Pons (tissue), 1 donor: ENCODE data around the gene FBXW5.

Source experiments
- DNase-seq: peaks from one replicate; pipeline ENCODE4 v3.0.0-alpha.2; 2016; ENCODE audit warnings: low spot score

FBXW5 gene, protein sequence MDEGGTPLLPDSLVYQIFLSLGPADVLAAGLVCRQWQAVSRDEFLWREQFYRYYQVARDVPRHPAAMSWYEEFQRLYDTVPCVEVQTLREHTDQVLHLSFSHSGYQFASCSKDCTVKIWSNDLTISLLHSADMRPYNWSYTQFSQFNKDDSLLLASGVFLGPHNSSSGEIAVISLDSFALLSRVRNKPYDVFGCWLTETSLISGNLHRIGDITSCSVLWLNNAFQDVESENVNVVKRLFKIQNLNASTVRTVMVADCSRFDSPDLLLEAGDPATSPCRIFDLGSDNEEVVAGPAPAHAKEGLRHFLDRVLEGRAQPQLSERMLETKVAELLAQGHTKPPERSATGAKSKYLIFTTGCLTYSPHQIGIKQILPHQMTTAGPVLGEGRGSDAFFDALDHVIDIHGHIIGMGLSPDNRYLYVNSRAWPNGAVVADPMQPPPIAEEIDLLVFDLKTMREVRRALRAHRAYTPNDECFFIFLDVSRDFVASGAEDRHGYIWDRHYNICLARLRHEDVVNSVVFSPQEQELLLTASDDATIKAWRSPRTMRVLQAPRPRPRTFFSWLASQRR

DNA sequence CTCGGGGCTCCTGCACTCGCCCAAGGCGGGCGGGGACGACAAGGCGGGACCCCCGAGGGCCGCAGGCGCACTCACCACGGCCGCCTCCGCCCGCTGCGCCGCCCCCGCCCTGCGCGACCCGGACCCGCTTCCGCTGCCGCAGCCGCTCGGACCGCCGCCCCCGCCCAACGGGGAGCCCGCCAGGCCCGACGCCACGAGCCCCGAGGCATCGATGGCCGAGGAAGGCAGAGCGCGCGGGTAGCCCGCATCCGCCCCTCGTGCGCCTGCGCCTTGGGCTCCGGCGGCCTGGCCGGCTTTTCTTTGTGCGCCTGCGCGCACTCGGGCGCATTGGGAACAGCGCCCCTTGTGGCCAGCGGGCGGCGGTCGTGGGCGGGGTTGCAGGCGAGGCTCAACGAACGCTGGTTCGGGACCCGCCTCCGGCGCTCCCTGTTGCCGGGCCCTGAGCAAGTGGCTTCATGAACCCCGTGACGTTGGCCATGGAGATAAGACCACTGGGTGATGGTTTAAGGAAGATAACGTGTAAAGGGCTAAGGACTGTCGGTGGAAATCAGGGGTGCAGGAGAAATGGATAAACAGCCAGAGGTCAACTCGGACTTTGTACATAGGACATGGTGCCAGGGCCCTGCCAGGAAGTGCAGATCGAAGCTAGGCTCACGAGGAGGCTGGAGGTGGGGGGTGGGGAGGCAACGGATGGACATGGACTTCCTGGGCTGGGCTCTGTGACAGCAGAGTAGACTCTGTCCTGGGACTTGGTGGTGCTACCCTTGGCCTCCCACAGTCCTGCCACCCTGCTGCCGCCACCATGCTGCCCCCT is at the start of gene FBXW5, which contains the start of gene C8G:
Gene FBXW5 (minus strand): TSS at position 220 of the 814 bp plus-strand sequence. CDS start 655 bp downstream, outside the sequence.
Gene C8G (plus strand): TSS at position 725 of the 814 bp plus-strand sequence. CDS start 78 bp downstream, at position 803.
- DNase-seq: peak; percentile 85

DNA sequence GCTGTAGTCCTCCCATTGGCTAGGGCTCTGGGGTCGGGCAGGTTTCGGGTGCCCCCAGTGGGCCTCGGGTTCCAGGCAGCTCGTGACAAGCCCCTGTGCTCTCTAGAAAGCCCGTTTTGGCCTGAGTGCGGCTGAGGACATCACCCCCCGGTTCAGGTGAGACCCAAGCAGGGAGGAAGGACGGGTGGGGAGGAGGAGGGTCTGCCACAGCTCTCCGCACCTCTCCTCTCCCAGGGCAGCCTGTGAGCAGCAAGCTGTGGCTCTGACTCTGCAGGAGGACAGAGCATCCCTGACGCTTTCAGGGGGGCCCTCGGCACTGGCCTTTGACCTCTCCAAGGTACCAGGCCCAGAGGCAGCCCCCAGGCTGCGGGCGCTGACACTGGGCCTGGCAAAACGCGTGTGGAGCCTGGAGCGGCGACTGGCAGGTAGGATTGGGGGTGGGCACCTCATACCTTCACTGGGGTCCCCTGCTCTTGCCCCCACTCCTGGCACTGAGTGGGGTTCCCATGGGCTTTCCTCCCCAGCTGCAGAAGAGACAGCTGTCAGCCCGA is 48.4 kb upstream of the FBXW5 start:
- DNase-seq: no peak

DNA sequence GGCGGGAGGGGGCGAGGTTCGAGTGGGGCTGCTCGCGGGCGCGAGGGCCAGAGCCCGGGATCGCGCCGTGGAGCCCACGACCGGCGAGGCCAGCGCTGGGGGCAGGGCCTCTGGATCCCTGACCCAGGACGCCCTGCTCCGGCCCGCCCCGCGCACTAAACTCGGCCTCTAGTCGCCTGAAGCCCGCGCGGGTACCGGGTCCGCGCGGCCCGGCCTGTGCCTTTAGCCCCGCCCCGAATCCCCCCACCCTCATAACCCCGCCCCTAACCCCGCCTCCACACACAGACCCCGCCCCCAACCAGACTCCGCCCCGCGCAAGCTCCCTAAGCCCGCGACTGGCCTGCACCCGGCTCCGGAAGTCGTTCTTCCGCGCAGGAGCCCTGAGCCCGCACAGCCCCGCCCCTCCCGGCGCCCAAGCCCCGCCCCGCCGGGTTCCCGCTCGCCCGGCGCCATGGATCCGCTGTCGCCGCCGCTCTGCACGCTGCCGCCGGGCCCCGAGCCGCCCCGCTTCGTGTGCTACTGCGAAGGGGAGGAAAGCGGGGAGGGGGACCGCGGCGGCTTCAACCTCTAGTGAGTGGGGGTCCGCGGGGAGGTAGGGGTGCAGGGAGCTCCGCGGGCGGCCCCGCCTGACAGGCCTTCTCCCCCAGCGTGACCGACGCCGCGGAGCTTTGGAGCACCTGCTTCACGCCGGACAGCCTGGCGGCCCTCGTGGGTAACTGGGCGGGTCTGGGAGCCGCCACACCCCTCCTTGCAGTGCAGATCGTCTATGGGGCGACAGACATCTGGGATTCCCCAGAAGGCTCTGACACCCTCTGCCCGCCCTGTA is 47.7 kb upstream of the FBXW5 start, which contains the start of gene PAXX:
Gene PAXX (plus strand): TSS at position 430 of the 826 bp plus-strand sequence. CDS start 22 bp downstream, at position 452.
- peak; percentile 77 for DNase-seq

GRCh38 chr9:136990242-136990911 is 45.8 kb upstream of the FBXW5 start:
- DNase-seq: no peak

DNA sequence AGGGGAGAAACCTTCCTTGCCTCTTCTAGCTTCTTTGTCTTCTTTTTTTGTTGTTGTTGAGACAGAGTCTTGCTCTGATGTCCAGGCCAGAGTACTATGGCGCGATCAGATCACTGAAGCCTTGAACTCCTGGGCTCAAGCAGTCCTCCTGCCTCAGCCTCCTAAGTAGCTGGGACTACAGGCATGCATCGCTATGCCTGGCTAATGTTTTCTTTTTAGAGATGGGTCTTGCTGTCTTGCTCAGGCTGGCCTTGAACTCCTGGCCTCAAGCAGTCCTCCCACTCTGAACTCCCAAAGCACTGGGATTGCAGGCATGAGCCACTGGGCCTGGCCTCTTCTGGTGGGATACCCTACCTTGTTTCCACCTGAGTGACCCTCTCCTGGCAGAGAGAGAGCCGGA is 44.3 kb upstream of the FBXW5 start:
- no peak for DNase-seq

GRCh38 chr9:136985853-136986252 is 41.3 kb upstream of the FBXW5 start:
- no peak for DNase-seq

- no peak for DNase-seq
These were observed 40.6 kb upstream of the FBXW5 start for GRCh38 chr9:136985027-136985602.

DNA sequence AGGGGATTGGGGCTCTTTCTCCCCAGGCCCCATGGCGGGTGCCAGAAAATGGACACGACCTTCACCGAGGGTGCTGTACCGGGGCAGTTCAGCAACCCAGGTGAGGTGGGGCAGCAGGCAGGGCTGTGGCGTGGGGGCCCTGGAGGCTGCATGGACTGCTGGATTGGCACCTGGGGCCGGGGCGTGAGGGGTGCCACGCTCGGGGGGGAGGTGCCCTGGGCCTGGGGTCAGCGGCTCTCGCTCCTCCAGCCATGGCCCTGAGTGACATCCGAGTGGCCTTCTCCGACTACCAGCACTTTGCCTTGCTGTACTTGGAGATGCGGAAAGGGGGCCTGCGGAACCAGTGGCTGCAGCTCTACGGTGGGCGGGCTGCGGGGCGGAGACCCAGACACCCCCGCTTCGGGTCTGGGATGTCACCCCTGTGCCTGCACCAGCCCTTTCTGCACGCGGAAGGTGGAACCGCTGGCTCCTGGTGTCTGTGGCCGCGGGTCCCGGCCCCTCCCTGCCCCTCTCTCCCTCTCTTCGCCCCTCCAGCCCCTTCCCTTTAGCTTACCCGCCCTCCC is 40.0 kb upstream of the FBXW5 start:
- no peak for DNase-seq

DNA sequence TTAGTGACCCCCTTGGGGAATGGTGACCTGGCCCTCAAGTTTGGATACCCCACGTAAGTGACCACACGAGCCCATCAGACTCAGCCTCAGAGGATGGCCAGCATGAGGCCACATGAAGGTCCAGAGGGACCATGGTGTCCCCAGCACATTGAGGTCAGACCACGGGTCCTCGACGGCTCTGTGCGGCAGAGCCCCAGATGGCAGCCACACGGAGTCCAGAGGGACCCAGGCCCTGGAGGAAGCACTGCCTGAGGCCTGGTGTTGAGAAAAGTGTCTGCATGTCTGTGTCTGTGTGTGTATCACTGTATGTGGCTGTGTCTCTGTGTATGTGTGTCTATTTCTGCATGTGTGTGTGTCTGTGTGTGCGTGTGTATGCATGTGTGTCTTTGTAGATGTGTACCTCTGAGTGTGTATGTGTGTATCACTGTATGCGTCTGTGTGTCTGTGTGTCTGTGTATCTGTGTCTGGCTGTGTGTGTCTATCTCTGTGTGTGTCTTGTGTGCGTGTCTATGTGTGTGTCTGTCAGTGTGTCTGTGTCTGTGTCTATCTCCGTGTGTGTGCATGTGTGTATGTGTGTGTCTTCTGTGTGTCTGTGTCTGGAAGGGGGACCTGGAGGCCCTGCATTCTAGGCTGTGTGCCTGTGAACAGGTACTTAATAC is 39.2 kb upstream of the FBXW5 start:
- DNase-seq: no peak

- no peak for DNase-seq
These were observed 38.6 kb upstream of the FBXW5 start for GRCh38 chr9:136983167-136983566.

- DNase-seq: peak; percentile 75
These were observed 37.9 kb upstream of the FBXW5 start, which contains the start of gene LCNL1 for GRCh38 chr9:136982232-136983051. TSS of gene LCNL1 (plus strand) at chr9:136982993. CDS start at chr9:136983587, 594 bp downstream.

- peak; percentile 81 for DNase-seq
These were observed 37.2 kb upstream of the FBXW5 start for GRCh38 chr9:136981588-136982231.

DNA sequence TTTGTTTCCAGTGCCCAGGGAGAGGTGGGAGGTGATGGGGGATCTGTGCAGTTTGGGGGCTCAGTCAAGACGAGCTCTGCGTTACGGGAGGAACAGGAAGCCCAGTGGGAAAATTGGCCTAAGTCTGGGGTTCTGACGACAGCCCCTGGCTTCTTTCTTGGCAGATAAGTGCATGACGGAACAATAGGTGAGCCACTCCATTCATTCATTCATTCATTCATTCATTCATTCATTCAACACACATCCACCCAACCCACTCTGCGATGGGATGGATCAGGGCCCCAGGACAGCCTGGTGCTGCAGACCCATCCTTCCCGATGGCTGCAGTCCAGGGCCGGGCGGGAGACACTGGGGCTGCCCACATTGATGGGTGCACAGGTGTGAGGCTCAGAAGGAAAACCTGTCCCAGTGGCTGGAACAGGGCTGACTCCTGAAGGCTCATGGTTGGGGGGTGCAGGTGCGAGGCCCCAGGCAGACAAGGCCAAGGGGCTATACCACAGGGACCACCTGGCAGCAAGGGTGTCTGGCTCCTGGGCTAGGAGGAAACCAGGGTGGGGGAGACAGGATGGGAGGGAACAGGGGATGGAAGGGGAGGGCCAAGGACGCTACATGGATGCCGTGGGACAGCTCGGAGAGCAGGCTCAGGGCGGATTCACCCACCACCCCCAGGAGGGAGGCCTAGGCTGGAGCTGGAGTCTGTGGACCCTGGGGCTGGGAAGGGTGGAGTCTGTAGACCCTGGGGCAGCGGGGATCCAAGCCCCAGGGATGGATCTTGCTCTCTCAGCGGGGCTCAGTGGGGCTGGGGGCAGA is 36.3 kb upstream of the FBXW5 start:
- DNase-seq: no peak

- no peak for DNase-seq
These were observed 35.4 kb upstream of the FBXW5 start for GRCh38 chr9:136979769-136980587.

DNA sequence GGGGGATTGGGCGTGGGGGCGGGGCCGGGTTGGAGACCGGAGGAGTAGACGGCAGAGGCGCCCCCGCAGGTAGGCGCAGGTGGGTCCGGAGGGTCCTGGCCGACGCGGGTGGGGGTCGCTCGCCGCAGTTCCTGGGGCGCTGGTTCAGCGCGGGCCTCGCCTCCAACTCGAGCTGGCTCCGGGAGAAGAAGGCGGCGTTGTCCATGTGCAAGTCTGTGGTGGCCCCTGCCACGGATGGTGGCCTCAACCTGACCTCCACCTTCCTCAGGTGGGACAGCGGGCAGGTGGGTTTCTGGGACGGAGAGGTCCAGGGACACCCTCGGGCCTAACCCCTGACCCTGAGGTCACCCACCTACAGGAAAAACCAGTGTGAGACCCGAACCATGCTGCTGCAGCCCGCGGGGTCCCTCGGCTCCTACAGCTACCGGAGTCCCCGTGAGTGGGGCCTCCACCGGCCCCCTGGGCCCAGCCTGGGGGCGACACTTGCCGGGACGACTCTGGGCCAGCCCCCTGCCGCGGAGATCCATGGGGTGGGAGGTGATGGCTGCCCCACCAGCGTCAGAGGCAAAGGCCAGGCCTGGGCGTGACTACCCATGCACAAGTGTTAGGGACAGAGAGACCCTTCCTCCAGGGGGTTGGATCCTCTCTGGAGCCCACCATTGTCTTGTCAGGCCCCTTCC is 34.5 kb upstream of the FBXW5 start:
- DNase-seq: no peak
